Spinal cord (tissue), 10 donors: Measurements from ENCODE around the gene TIMM23B. TPM values are rescaled to one million over a fixed set of nuclear protein-coding genes. Genes with fewer than 3 reads are reported as not detected.
"Not testable (repeated sequence)": the region's sequence is repeated elsewhere in the genome, so short reads cannot be mapped to it uniquely, and the experiment has no call there.

Experiments
- DNase-seq, 6 donors: peaks; one replicate each; pipeline versions ENCODE4 v3.0.0 to v3.0.0-alpha.2; 2013 to 2015; ENCODE audit warnings: low spot score in 6 of 6, low read depth in 4 of 6
- H3K27ac ChIP-seq: one replicate; pipeline ENCODE4 v1.5.1; 2013; ENCODE audit warnings: low read depth, low read length, control low read depth
- H3K27me3 ChIP-seq: one replicate; pipeline ENCODE4 v1.6.1; 2013; ENCODE audit warnings: low read length; ENCODE audit not compliant: control insufficient read depth, insufficient read depth
- H3K36me3 ChIP-seq: one replicate; pipeline ENCODE4 v1.6.1; 2013; ENCODE audit warnings: low read length; ENCODE audit not compliant: control insufficient read depth, insufficient read depth
- H3K4me1 ChIP-seq: one replicate; pipeline ENCODE4 v1.6.1; 2013; ENCODE audit warnings: low read length; ENCODE audit not compliant: control insufficient read depth, insufficient read depth
- H3K4me3 ChIP-seq: one replicate; pipeline ENCODE4 v1.5.1; 2013; ENCODE audit warnings: low read depth, low read length, control low read depth
- H3K9me3 ChIP-seq: one replicate; pipeline ENCODE4 v1.6.1; 2013; ENCODE audit warnings: low read length; ENCODE audit not compliant: control insufficient read depth, insufficient read depth
- WGBS: methylation state at CpG from one replicate; pipeline ENCODE4 v1.1.5; 2013; ENCODE audit warnings: missing lambda C conversion rate; ENCODE audit not compliant: insufficient coverage; 5-methylcytosine and 5-hydroxymethylcytosine counted together
- long read RNA-seq, 4 donors: transcript quantifications; one replicate each; lab custom pipeline, GENCODE V29; 2026
- polyA plus RNA-seq, 2 donors: library from polyadenylated mRNA; unstranded; fragments of 120-200 nt; gene quantifications; one replicate each; pipeline ENCODE4 v1.2.1, GENCODE V29; 2013; ENCODE audit not compliant: insufficient read length in 2 of 2
- total RNA-seq, 2 donors: library from RNA; depleted of rRNA in 1 of 2; stranded (reverse); fragments of 120-200 nt in 1 of 2; fragments of >200 nt in 1 of 2; gene quantifications; one replicate each; pipeline versions ENCODE4 v1.2.3 to v1.2.4, GENCODE V29; 2013 to 2014
- donor health status: healthy.

TIMM23B gene
- total RNA-seq (10 to 100 TPM; 17.5 to 19.2 TPM), polyA plus RNA-seq (10 to 100 TPM in 1 of 2 donors, 1 to 10 TPM in 1; 8.9 to 23.3 TPM)
- long read RNA-seq, donor 1, partial matches to known transcripts, result 0 of 4 reads
- long read RNA-seq, donor 1, other reads (novel, unspliced or antisense), result 0 of 4 reads
- long read RNA-seq, donor 2, partial matches to known transcripts, result 0 of 1 reads
- long read RNA-seq, donor 2, other reads (novel, unspliced or antisense), result 0 of 1 reads
- long read RNA-seq, donor 3, partial matches to known transcripts, result 0 of 1 reads
- long read RNA-seq, donor 3, other reads (novel, unspliced or antisense), result 0 of 1 reads
- long read RNA-seq, donor 4, partial matches to known transcripts, result 0 of 3 reads
- long read RNA-seq, donor 4, other reads (novel, unspliced or antisense), result 0 of 3 reads

GRCh38 chr10:49941447-49942338, at the start of gene TIMM23B, which contains the start of gene PARG:
TIMM23B (plus strand) TSS chr10:49942053; CDS start chr10:49942195, 142 bp downstream.
PARG (minus strand) TSS chr10:49942027; CDS start chr10:49941725, 302 bp downstream.
- H3K36me3 ChIP-seq, H3K4me1 ChIP-seq, H3K9me3 ChIP-seq, H3K27me3 ChIP-seq: not testable (repeated sequence)
- peak; percentile 64 to 95 (median 76) for DNase-seq
- Histone ChIP-seq H3K4me3 (peak within 1 kb of the TSS; percentile 61), H3K27ac (peak within 1 kb of the TSS; percentile 47)
- WGBS, result 0% methylated on average over 81 of the region's 81 CpGs

- H3K4me3 ChIP-seq, H3K4me1 ChIP-seq, H3K9me3 ChIP-seq, H3K36me3 ChIP-seq, DNase-seq, H3K27me3 ChIP-seq, H3K27ac ChIP-seq: not testable (repeated sequence)
- WGBS, result no CpG with 5 or more reads among the region's 2 CpGs
Measured at GRCh38 chr10:49899999-49900398, 41.9 kb upstream of the TIMM23B start.

- no CpG with 5 or more reads among the region's 3 CpGs for WGBS
Measured at GRCh38 chr10:49900406-49900805, 41.4 kb upstream of the TIMM23B start.

GRCh38 chr10:49903829-49904228, 38.0 kb upstream of the TIMM23B start:
- no CpG with 5 or more reads among the region's 3 CpGs for WGBS
- H3K4me3 ChIP-seq, result not testable (repeated sequence)

More at GRCh38 chr10:49900406-49900805, 41.4 kb upstream of the TIMM23B start:
- H3K27ac ChIP-seq, H3K36me3 ChIP-seq, H3K4me1 ChIP-seq, H3K9me3 ChIP-seq, H3K27me3 ChIP-seq, DNase-seq, H3K4me3 ChIP-seq: not testable (repeated sequence)

GRCh38 chr10:49908290-49909080, 33.4 kb upstream of the TIMM23B start:
- not testable (repeated sequence) for H3K36me3 ChIP-seq, DNase-seq, H3K27ac ChIP-seq, H3K9me3 ChIP-seq, H3K4me3 ChIP-seq, H3K4me1 ChIP-seq, H3K27me3 ChIP-seq
- WGBS, result no CpG with 5 or more reads among the region's 4 CpGs

More at GRCh38 chr10:49903829-49904228, 38.0 kb upstream of the TIMM23B start:
- H3K27me3 ChIP-seq, H3K9me3 ChIP-seq, H3K36me3 ChIP-seq, H3K4me1 ChIP-seq, H3K27ac ChIP-seq, DNase-seq: not testable (repeated sequence)

- H3K36me3 ChIP-seq, H3K9me3 ChIP-seq, H3K4me3 ChIP-seq, H3K4me1 ChIP-seq, H3K27ac ChIP-seq, H3K27me3 ChIP-seq, DNase-seq: not testable (repeated sequence)
- no CpG with 5 or more reads among the region's 1 CpG for WGBS
Measured at GRCh38 chr10:49910295-49910694, 31.6 kb upstream of the TIMM23B start.

GRCh38 chr10:49916451-49916850, 25.4 kb upstream of the TIMM23B start:
- H3K27ac ChIP-seq, DNase-seq, H3K36me3 ChIP-seq: not testable (repeated sequence)

GRCh38 chr10:49917927-49918326, 23.9 kb upstream of the TIMM23B start:
- not testable (repeated sequence) for H3K4me3 ChIP-seq, H3K36me3 ChIP-seq, H3K27ac ChIP-seq, H3K9me3 ChIP-seq, H3K4me1 ChIP-seq, DNase-seq, H3K27me3 ChIP-seq

More at GRCh38 chr10:49916451-49916850, 25.4 kb upstream of the TIMM23B start:
- H3K27me3 ChIP-seq, H3K4me1 ChIP-seq, H3K9me3 ChIP-seq, H3K4me3 ChIP-seq: not testable (repeated sequence)

- not testable (repeated sequence) for H3K27me3 ChIP-seq, H3K36me3 ChIP-seq, H3K4me1 ChIP-seq, H3K27ac ChIP-seq, H3K4me3 ChIP-seq, H3K9me3 ChIP-seq
- DNase-seq, result peak in 1 of 6 donors; percentile 6
- no CpG with 5 or more reads among the region's 4 CpGs for WGBS
Measured at GRCh38 chr10:49922041-49922440, 19.8 kb upstream of the TIMM23B start.
